Activated naive CD4-positive, alpha-beta T cell treated with anti-CD3 and anti-CD28 coated beads for 36 hours (primary cell): ENCODE measurements around the gene TRAIP. TPM values are rescaled to one million over a fixed set of nuclear protein-coding genes. Genes with fewer than 3 reads are reported as not detected.

ENCODE experiments used
- CTCF ChIA-PET: fragments of 350-600 bp; sonication (Branson Sonifier 250); formaldehyde crosslinking; loops from one replicate; lab custom pipeline; 2021; ENCODE audit warnings: antibody characterized with exemption; lab: Charles Lee
- DNase-seq: peaks from one replicate; pipeline ENCODE4 v3.0.0-alpha.2; 2020
- H3K27ac Mint-ChIP-seq: one replicate; pipeline ENCODE4 v1.8.0; 2021; ENCODE audit warnings: mild to moderate bottlenecking, mixed read lengths
- H3K27me3 Mint-ChIP-seq: one replicate; pipeline ENCODE4 v1.8.0; 2021; ENCODE audit warnings: low read depth, mixed read lengths
- H3K36me3 Mint-ChIP-seq: one replicate; pipeline ENCODE4 v1.8.0; 2021; ENCODE audit warnings: low read depth, mixed read lengths
- H3K4me1 Mint-ChIP-seq: one replicate; pipeline ENCODE4 v1.8.0; 2021; ENCODE audit warnings: low read depth, mixed read lengths
- H3K4me3 Mint-ChIP-seq: one replicate; pipeline ENCODE4 v1.8.0; 2021; ENCODE audit warnings: mild to moderate bottlenecking, moderate library complexity, mixed read lengths
- H3K9me3 Mint-ChIP-seq: one replicate; pipeline ENCODE4 v1.8.0; 2021; ENCODE audit warnings: mixed read lengths
- intact Hi-C: fragments of 100-400 bp; cut with micrococcal nuclease; formaldehyde crosslinking; loops from one replicate; pipeline ENCODE4 v1.15.1; 2023
- total RNA-seq, 2 experiments: library from RNA; stranded (reverse); gene quantifications; one replicate each; pipeline ENCODE4 v1.2.3, GENCODE V29; 2021

The TRAIP gene
- total RNA-seq, 2 experiments from 2014 or later = 21.5 to 25.7 TPM

GRCh38 chr3:49805897-49806701 lies 50.3 kb downstream of the TRAIP start:
- CTCF ChIA-PET = interaction anchor here (0.6 to 11.0 kb wide), 4 partner anchors 7 to 31 kb away, joined by 3 to 165 read pairs (median 5); partner anchors contain the start of gene UBA7
- intact Hi-C loops = no loop called here
- Mint-ChIP-seq H3K9me3 (no peaks in the 10 kb centered on the region), H3K27ac (peak overlapping the region; percentile 42), H3K4me1 (peaks cover 51% of the 10 kb centered on the region), H3K36me3 (peaks cover 2% of the 10 kb centered on the region), H3K27me3 (peaks cover 2% of the 10 kb centered on the region), H3K4me3 (no peak overlapping the region)
- peak; percentile 68 for DNase-seq

- intact Hi-C loops = no loop called here
- Mint-ChIP-seq H3K27me3 (peaks cover 2% of the 10 kb centered on the region), H3K4me1 (peaks cover 51% of the 10 kb centered on the region), H3K36me3 (peaks cover 2% of the 10 kb centered on the region), H3K9me3 (no peaks in the 10 kb centered on the region), H3K4me3 (no peak overlapping the region), H3K27ac (no peak overlapping the region)
- CTCF ChIA-PET = interaction anchor here (0.5 to 11.0 kb wide), 5 partner anchors 8 to 288 kb away, joined by 3 to 165 read pairs (median 8); partner anchors contain the start of gene UBA7
- DNase-seq = no peak
Measured at GRCh38 chr3:49805367-49805782, 51.0 kb downstream of the TRAIP start.

- Mint-ChIP-seq H3K27me3 (peaks cover 2% of the 10 kb centered on the region), H3K4me1 (peaks cover 49% of the 10 kb centered on the region), H3K27ac (no peak overlapping the region), H3K36me3 (no peaks in the 10 kb centered on the region), H3K9me3 (no peaks in the 10 kb centered on the region), H3K4me3 (peak overlapping the region; percentile 82)
- no peak for DNase-seq
- CTCF ChIA-PET = interaction anchor here (0.5 to 11.0 kb wide), 7 partner anchors 8 to 289 kb away, joined by 4 to 165 read pairs (median 8); partner anchors contain the start of gene UBA7
- intact Hi-C loops = no loop called here
Measured at GRCh38 chr3:49804141-49805041, 52.0 kb downstream of the TRAIP start.

- CTCF ChIA-PET = interaction anchor here (1.2 to 11.0 kb wide), 9 partner anchors 9 to 105 kb away, joined by 3 to 165 read pairs (median 8); partner anchors contain the start of gene UBA7
- H3K36me3 Mint-ChIP-seq = no peaks in the 10 kb centered on the region
- DNase-seq = peak; percentile 44
- peaks cover 2% of the 10 kb centered on the region for H3K27me3 Mint-ChIP-seq
- H3K9me3 Mint-ChIP-seq = no peaks in the 10 kb centered on the region
- intact Hi-C loops = loop anchor here (1.0 to 2.0 kb wide), 4 partner anchors 10 to 285 kb away; partner anchors contain the start of genes RBM5, RBM6 and UBA7
- no peak overlapping the region for H3K27ac Mint-ChIP-seq
- peak overlapping the region; percentile 82 for H3K4me3 Mint-ChIP-seq
- peaks cover 48% of the 10 kb centered on the region for H3K4me1 Mint-ChIP-seq
Measured at GRCh38 chr3:49803465-49804140, 52.8 kb downstream of the TRAIP start.

GRCh38 chr3:49802719-49803464 lies 53.5 kb downstream of the TRAIP start, which contains the start of gene INKA1:
TSS of gene INKA1 (plus strand) at chr3:49803261. CDS start at chr3:49803393, 132 bp downstream.
- Mint-ChIP-seq H3K27me3 (peaks cover 2% of the 10 kb centered on the region), H3K4me3 (peak within 1 kb of the TSS; percentile 82), H3K27ac (peak within 1 kb of the TSS; percentile 54), H3K4me1 (peaks cover 41% of the 10 kb centered on the region), H3K36me3 (no peaks in the 10 kb centered on the region), H3K9me3 (no peaks in the 10 kb centered on the region)
- intact Hi-C loops = loop anchor here (1.0 to 2.0 kb wide), 7 partner anchors 10 to 423 kb away; partner anchors contain the start of genes RBM5, RBM6 and UBA7
- CTCF ChIA-PET = interaction anchor here (0.5 to 11.0 kb wide), 20 partner anchors 10 to 362 kb away, joined by 3 to 165 read pairs (median 6); partner anchors contain the start of genes AMIGO3 and UBA7
- DNase-seq = peak; percentile 93

GRCh38 chr3:49801160-49801559 lies 55.2 kb downstream of the TRAIP start:
- H3K27me3 Mint-ChIP-seq = peaks cover 2% of the 10 kb centered on the region
- no peaks in the 10 kb centered on the region for H3K36me3 Mint-ChIP-seq
- H3K4me1 Mint-ChIP-seq = peaks cover 24% of the 10 kb centered on the region
- no peaks in the 10 kb centered on the region for H3K9me3 Mint-ChIP-seq
- H3K4me3 Mint-ChIP-seq = no peak overlapping the region
- no peak for DNase-seq
- CTCF ChIA-PET = interaction anchor here (0.8 to 11.0 kb wide), 6 partner anchors 8 to 82 kb away, joined by 3 to 165 read pairs (median 8); partner anchors contain the start of gene AMIGO3
- intact Hi-C loops = no loop called here
- H3K27ac Mint-ChIP-seq = no peak overlapping the region

- Mint-ChIP-seq H3K27ac (no peak within 1 kb of the TSS), H3K4me1 (peaks cover 11% of the 10 kb centered on the region), H3K36me3 (no peaks in the 10 kb centered on the region), H3K27me3 (peaks cover 2% of the 10 kb centered on the region), H3K9me3 (no peaks in the 10 kb centered on the region), H3K4me3 (no peak within 1 kb of the TSS)
- CTCF ChIA-PET = interaction anchor here (11.0 kb wide), 1 partner anchor 38 kb away, joined by 165 read pairs; no protein-coding TSS in a partner anchor
- intact Hi-C loops = no loop called here
- no peak for DNase-seq
Measured at GRCh38 chr3:49799761-49800160, 56.6 kb downstream of the TRAIP start, which contains the start of gene CDHR4. TSS of gene CDHR4 (minus strand) at chr3:49799873. CDS start at chr3:49799812, 61 bp downstream.

GRCh38 chr3:49799105-49799504 lies 57.3 kb downstream of the TRAIP start:
- Mint-ChIP-seq H3K27ac (no peak overlapping the region), H3K4me1 (peaks cover 7% of the 10 kb centered on the region), H3K27me3 (peaks cover 2% of the 10 kb centered on the region), H3K9me3 (no peaks in the 10 kb centered on the region), H3K4me3 (no peak overlapping the region), H3K36me3 (no peaks in the 10 kb centered on the region)
- CTCF ChIA-PET = interaction anchor here (0.6 to 11.0 kb wide), 3 partner anchors 38 to 223 kb away, joined by 3 to 165 read pairs (median 6); no protein-coding TSS in a partner anchor
- intact Hi-C loops = no loop called here
- DNase-seq = no peak

- no peak for DNase-seq
- Mint-ChIP-seq H3K9me3 (no peaks in the 10 kb centered on the region), H3K36me3 (no peaks in the 10 kb centered on the region), H3K27me3 (no peaks in the 10 kb centered on the region), H3K4me1 (peaks cover under 1% of the 10 kb centered on the region), H3K4me3 (no peak overlapping the region), H3K27ac (no peak overlapping the region)
- CTCF ChIA-PET = interaction anchor here (0.6 kb wide), 1 partner anchor 194 kb away, joined by 3 read pairs; no protein-coding TSS in a partner anchor
- intact Hi-C loops = no loop called here
Measured at GRCh38 chr3:49794926-49795905, 61.1 kb downstream of the TRAIP start.

GRCh38 chr3:49794431-49794830 lies 61.9 kb downstream of the TRAIP start:
- CTCF ChIA-PET = interaction anchor here (2.4 kb wide), 1 partner anchor 7 kb away, joined by 8 read pairs; no protein-coding TSS in a partner anchor
- H3K36me3 Mint-ChIP-seq = no peaks in the 10 kb centered on the region

More at GRCh38 chr3:49794431-49794830, 61.9 kb downstream of the TRAIP start:
- Mint-ChIP-seq H3K4me1 (peaks cover 4% of the 10 kb centered on the region), H3K27me3 (no peaks in the 10 kb centered on the region), H3K4me3 (no peak overlapping the region), H3K9me3 (no peaks in the 10 kb centered on the region), H3K27ac (no peak overlapping the region)
- DNase-seq = no peak
- intact Hi-C loops = no loop called here
